ENCODE measurements around the gene RGS9.

DNA sequence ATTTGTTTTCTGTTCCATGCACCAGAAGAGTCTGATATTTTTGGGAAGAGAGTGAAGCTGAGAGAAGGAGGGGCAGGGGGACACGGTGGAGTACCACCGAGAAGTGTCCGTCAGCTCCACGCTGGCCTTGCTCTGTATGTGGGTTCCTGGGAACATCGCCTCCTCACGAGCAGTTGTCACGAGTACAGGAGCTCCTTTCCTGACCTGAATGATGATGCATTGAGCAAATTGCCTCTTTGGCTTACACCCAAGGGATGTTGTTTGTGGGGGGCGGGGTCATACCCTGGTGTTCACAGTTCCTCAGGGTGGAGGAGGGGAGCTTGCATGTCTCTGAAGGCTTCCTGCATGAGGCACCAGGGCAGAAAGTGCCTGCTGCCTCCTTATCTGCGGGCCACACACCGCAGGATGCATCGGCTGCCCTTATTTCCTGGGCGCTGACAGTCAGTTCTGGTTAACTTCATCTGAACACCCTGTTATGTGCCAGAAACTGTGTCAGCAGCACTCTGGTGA lies 36.2 kb downstream of the RGS9 start:
- TF ChIP-seq, protein P1, sequence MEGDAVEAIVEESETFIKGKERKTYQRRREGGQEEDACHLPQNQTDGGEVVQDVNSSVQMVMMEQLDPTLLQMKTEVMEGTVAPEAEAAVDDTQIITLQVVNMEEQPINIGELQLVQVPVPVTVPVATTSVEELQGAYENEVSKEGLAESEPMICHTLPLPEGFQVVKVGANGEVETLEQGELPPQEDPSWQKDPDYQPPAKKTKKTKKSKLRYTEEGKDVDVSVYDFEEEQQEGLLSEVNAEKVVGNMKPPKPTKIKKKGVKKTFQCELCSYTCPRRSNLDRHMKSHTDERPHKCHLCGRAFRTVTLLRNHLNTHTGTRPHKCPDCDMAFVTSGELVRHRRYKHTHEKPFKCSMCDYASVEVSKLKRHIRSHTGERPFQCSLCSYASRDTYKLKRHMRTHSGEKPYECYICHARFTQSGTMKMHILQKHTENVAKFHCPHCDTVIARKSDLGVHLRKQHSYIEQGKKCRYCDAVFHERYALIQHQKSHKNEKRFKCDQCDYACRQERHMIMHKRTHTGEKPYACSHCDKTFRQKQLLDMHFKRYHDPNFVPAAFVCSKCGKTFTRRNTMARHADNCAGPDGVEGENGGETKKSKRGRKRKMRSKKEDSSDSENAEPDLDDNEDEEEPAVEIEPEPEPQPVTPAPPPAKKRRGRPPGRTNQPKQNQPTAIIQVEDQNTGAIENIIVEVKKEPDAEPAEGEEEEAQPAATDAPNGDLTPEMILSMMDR (IDR thresholded peaks at IDR 0.05 in 4 of 5, conservative IDR thresholded peaks at IDR 0.05 in 1 of 5) = no peak
- TF ChIP-seq POLR2A (IDR thresholded peaks at IDR 0.05) = no peak

All from gastrocnemius medialis (tissue), 4 donors.